ENCODE data around the gene LNX2.

DNA sequence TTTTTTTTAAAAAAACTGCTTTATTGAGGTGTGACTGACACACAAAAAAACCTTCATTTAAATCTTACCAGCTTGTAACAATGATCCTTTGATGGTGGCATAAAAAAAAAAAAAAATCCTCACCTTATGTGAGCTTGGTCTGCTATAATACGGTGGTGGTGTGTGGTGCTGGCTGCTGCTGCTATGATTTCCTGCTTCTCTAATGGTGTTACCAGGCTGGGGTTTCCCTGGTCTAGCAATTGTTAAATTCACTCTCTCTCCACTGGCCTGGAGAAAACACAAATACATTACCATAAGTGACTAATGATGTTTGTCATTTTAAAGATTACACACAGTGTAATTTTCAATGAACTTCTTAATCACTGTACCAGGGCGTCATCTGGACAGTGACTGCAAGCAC is 60.6 kb downstream of the LNX2 start:
- no peak for TF ChIP-seq CTCF (IDR thresholded peaks at IDR 0.05; ENCODE audit: low read depth, low read length)
- no peak for TF ChIP-seq EZH2phosphoT487 (IDR thresholded peaks at IDR 0.05; ENCODE audit: low read depth)
